HL-60/S4 treated with retinoic acid at 250 ng/mL for 4 days and 3 days (cell line): Measurements from ENCODE around the gene LIM2.

Source experiments
- in situ Hi-C: fragments of 300-500 bp; cut with MboI; formaldehyde crosslinking; loops from 2 replicates; pipeline ENCODE4 v1.7.0; 2022; ENCODE audit warnings: low sequenced_read_pairs

LIM2 gene

GRCh38 chr19:51366389-51367254 lies 21.2 kb downstream of the LIM2 start:
- in situ Hi-C loops: no loop called here

GRCh38 chr19:51365965-51366388 lies 21.8 kb downstream of the LIM2 start, which contains the start of gene ETFB:
Gene ETFB (minus strand): TSS chr19:51366388. CDS start chr19:51366326, 62 bp downstream.
- in situ Hi-C loops: no loop called here

GRCh38 chr19:51365211-51365964 lies 22.4 kb downstream of the LIM2 start:
- in situ Hi-C loops: no loop called here

- in situ Hi-C loops: no loop called here
These were observed 23.3 kb downstream of the LIM2 start for GRCh38 chr19:51364200-51365106.

DNA sequence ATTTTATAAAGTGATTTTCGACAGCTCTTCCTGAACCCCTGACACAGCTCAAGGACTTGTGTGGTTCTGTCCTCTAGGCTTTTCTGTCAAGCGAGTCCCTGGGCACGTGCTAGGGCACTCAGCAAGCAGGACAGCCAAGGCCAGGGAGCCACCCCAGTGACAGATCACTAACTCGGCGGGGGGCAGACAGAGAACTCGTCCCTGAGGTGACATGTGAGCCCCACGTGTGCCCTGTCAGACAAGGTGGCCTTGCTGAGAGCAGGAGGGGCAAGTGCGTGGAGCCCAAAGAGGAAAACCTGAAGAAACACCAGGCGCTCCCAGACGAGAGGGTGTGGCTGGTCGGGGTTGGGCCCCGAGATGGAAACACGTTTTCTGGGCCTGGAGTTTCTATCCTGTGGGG lies 26.5 kb downstream of the LIM2 start:
- in situ Hi-C loops: no loop called here

DNA sequence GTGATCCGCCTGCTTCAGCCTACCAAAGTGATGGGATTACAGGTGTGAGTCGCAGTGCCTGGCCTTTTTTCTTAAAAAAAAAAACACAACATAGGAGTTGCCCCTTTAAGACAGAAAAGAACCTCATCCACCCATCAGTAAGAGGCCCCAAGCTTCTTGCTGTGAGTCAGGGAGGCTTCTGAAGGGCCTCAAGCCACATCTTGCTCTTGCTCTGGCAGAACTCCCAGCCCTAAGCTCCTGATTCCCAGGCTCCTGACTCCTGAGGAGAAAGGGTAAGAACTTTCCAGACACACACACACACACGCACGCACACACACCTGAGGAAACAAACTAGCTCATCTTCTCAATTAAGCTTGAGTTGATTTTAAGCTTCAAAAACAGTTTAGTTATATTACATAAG lies 28.5 kb downstream of the LIM2 start:
- in situ Hi-C loops: no loop called here

- in situ Hi-C loops: no loop called here
These were observed 29.8 kb downstream of the LIM2 start for GRCh38 chr19:51357952-51358351.

DNA sequence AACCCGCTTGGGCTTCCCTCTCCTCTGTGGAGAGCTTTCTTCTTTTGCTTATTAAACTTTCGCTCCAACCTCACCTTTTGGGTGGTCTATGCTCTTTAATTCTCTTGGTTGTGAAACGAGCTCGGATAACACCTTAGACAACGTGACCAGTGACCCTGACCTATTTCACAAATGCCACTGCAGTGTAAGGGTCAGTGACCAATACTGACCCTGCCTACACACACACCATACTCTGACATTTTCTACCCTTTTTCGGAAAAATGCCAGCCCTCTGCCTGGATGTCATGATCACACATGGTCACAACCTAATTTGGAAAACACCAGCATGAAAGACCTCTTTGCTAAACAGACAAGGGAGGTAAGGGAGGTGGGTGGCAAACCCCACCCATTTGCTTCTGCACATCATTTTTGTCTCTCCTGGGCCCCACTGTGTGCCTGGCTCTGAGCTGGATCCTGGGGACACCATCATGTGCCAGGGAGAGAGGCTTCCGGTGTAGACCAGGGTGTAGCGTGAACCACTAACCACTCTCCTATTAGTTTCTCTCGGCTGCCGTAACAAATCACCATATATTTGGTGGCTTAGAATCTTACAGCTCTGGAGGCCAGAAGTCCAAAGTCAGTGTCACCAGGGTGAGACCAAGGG lies 31.5 kb downstream of the LIM2 start:
- in situ Hi-C loops: no loop called here

- in situ Hi-C loops: no loop called here
These were observed 33.0 kb downstream of the LIM2 start for GRCh38 chr19:51354742-51355148.

GRCh38 chr19:51354103-51354741 lies 33.6 kb downstream of the LIM2 start:
- in situ Hi-C loops: no loop called here

GRCh38 chr19:51352783-51353360 lies 34.9 kb downstream of the LIM2 start:
- in situ Hi-C loops: no loop called here

- in situ Hi-C loops: no loop called here
These were observed 36.3 kb downstream of the LIM2 start for GRCh38 chr19:51351266-51351990.

GRCh38 chr19:51347209-51347928 lies 40.4 kb downstream of the LIM2 start:
- in situ Hi-C loops: no loop called here

GRCh38 chr19:51346742-51347141 lies 41.0 kb downstream of the LIM2 start:
- in situ Hi-C loops: no loop called here

- in situ Hi-C loops: no loop called here
These were observed 42.6 kb downstream of the LIM2 start for GRCh38 chr19:51345076-51345620.

GRCh38 chr19:51342631-51343569 lies 44.9 kb downstream of the LIM2 start:
- in situ Hi-C loops: no loop called here
